GM21360 (cell line): ENCODE data around the gene TYMP.

Source experiments
- ATAC-seq: cut with Tn5 transposase; IDR thresholded peaks from one replicate; pipeline ENCODE4 v1.9.1; 2021; ENCODE audit warnings: mild to moderate bottlenecking, moderate library complexity; ENCODE audit not compliant: unreplicated experiment

TYMP gene

GRCh38 chr22:50485221-50486131 lies 44.3 kb downstream of the TYMP start:
- no peak for ATAC-seq

- no peak for ATAC-seq
Measured at GRCh38 chr22:50483977-50484853, 45.6 kb downstream of the TYMP start.

GRCh38 chr22:50483556-50483955 lies 46.3 kb downstream of the TYMP start:
- ATAC-seq: no peak

- no peak for ATAC-seq
Measured at GRCh38 chr22:50483106-50483505, 46.7 kb downstream of the TYMP start.

GRCh38 chr22:50482107-50483074 lies 47.4 kb downstream of the TYMP start:
- no peak for ATAC-seq

- no peak for ATAC-seq
Measured at GRCh38 chr22:50481440-50482106, 48.2 kb downstream of the TYMP start, which contains the start of gene ADM2. Gene ADM2 (plus strand): TSS chr22:50481543. CDS start chr22:50481848, 305 bp downstream.

GRCh38 chr22:50481045-50481439 lies 48.8 kb downstream of the TYMP start:
- no peak for ATAC-seq

- no peak for ATAC-seq
Measured at GRCh38 chr22:50479721-50480120, 50.1 kb downstream of the TYMP start.

- no peak for ATAC-seq
Measured at GRCh38 chr22:50477923-50478322, 51.9 kb downstream of the TYMP start.

GRCh38 chr22:50476868-50477267 lies 52.9 kb downstream of the TYMP start:
- ATAC-seq: no peak
